ENCODE results near the gene MLPH. TPM values are rescaled to one million over a fixed set of nuclear protein-coding genes. Genes with fewer than 3 reads are reported as not detected.

Gene MLPH
- total RNA-seq, 1 donor from 2014 or later, result not detected

- H3K27ac Mint-ChIP-seq, result no peak overlapping the region
- no peaks in the 10 kb centered on the region for H3K36me3 Mint-ChIP-seq (ENCODE audit: low read depth)
- intact Hi-C loops (cut with micrococcal nuclease), result no loop called here
- no peaks in the 10 kb centered on the region for H3K9me3 Mint-ChIP-seq
- H3K27me3 Mint-ChIP-seq (ENCODE audit: insufficient read depth), result peaks cover 3% of the 10 kb centered on the region
- no peaks in the 10 kb centered on the region for H3K4me1 Mint-ChIP-seq (ENCODE audit: low read depth)
- no peak for DNase-seq (ENCODE audit: low spot score)
- H3K4me3 Mint-ChIP-seq, result no peak overlapping the region
These were observed 53.2 kb downstream of the MLPH start for GRCh38 chr2:237540223-237540775.

- no peaks in the 10 kb centered on the region for H3K36me3 Mint-ChIP-seq (ENCODE audit: low read depth)
- no peak overlapping the region for H3K4me3 Mint-ChIP-seq
- no peak for DNase-seq (ENCODE audit: low spot score)
- intact Hi-C loops (cut with micrococcal nuclease), result no loop called here
- no peaks in the 10 kb centered on the region for H3K4me1 Mint-ChIP-seq (ENCODE audit: low read depth)
- no peaks in the 10 kb centered on the region for H3K9me3 Mint-ChIP-seq
- no peaks in the 10 kb centered on the region for H3K27me3 Mint-ChIP-seq (ENCODE audit: insufficient read depth)
- no peak overlapping the region for H3K27ac Mint-ChIP-seq
These were observed 53.8 kb downstream of the MLPH start for GRCh38 chr2:237540823-237541222.

- H3K9me3 Mint-ChIP-seq, result no peaks in the 10 kb centered on the region
- intact Hi-C loops (cut with micrococcal nuclease), result no loop called here
- DNase-seq (ENCODE audit: low spot score), result no peak
- H3K27ac Mint-ChIP-seq, result no peak overlapping the region
- no peaks in the 10 kb centered on the region for H3K36me3 Mint-ChIP-seq (ENCODE audit: low read depth)
- H3K4me1 Mint-ChIP-seq (ENCODE audit: low read depth), result no peaks in the 10 kb centered on the region
- no peaks in the 10 kb centered on the region for H3K27me3 Mint-ChIP-seq (ENCODE audit: insufficient read depth)
- no peak overlapping the region for H3K4me3 Mint-ChIP-seq
These were observed 54.2 kb downstream of the MLPH start for GRCh38 chr2:237541243-237541642.

- Mint-ChIP-seq H3K4me3 (no peak overlapping the region), H3K36me3 (ENCODE audit: low read depth) (no peaks in the 10 kb centered on the region), H3K9me3 (no peaks in the 10 kb centered on the region), H3K27ac (no peak overlapping the region), H3K27me3 (ENCODE audit: insufficient read depth) (no peaks in the 10 kb centered on the region), H3K4me1 (ENCODE audit: low read depth) (no peaks in the 10 kb centered on the region)
- no peak for DNase-seq (ENCODE audit: low spot score)
- intact Hi-C loops (cut with micrococcal nuclease), result no loop called here
These were observed 55.1 kb downstream of the MLPH start for GRCh38 chr2:237542001-237542704.

- H3K9me3 Mint-ChIP-seq, result no peaks in the 10 kb centered on the region
- H3K36me3 Mint-ChIP-seq (ENCODE audit: low read depth), result no peaks in the 10 kb centered on the region
- DNase-seq (ENCODE audit: low spot score), result no peak
- H3K27ac Mint-ChIP-seq, result no peak overlapping the region
- no peak overlapping the region for H3K4me3 Mint-ChIP-seq
- H3K4me1 Mint-ChIP-seq (ENCODE audit: low read depth), result no peaks in the 10 kb centered on the region
- intact Hi-C loops (cut with micrococcal nuclease), result no loop called here
- H3K27me3 Mint-ChIP-seq (ENCODE audit: insufficient read depth), result no peaks in the 10 kb centered on the region
These were observed 59.2 kb downstream of the MLPH start for GRCh38 chr2:237546040-237546875.

- Mint-ChIP-seq H3K4me3 (no peak overlapping the region), H3K4me1 (ENCODE audit: low read depth) (no peaks in the 10 kb centered on the region), H3K9me3 (no peaks in the 10 kb centered on the region), H3K27me3 (ENCODE audit: insufficient read depth) (no peaks in the 10 kb centered on the region), H3K27ac (no peak overlapping the region), H3K36me3 (ENCODE audit: low read depth) (no peaks in the 10 kb centered on the region)
- DNase-seq (ENCODE audit: low spot score), result no peak
- intact Hi-C loops (cut with micrococcal nuclease), result no loop called here
These were observed 59.9 kb downstream of the MLPH start for GRCh38 chr2:237546876-237547395.

GRCh38 chr2:237547841-237548416 lies 60.9 kb downstream of the MLPH start:
- H3K27me3 Mint-ChIP-seq (ENCODE audit: insufficient read depth), result no peaks in the 10 kb centered on the region

GRCh38 chr2:237549216-237549615 lies 62.2 kb downstream of the MLPH start:
- H3K27ac Mint-ChIP-seq, result no peak overlapping the region
- intact Hi-C loops (cut with micrococcal nuclease), result no loop called here
- H3K27me3 Mint-ChIP-seq (ENCODE audit: insufficient read depth), result no peaks in the 10 kb centered on the region
- no peak overlapping the region for H3K4me3 Mint-ChIP-seq
- no peak for DNase-seq (ENCODE audit: low spot score)
- no peaks in the 10 kb centered on the region for H3K4me1 Mint-ChIP-seq (ENCODE audit: low read depth)
- H3K36me3 Mint-ChIP-seq (ENCODE audit: low read depth), result no peaks in the 10 kb centered on the region
- peaks cover 5% of the 10 kb centered on the region for H3K9me3 Mint-ChIP-seq

More at GRCh38 chr2:237547841-237548416, 60.9 kb downstream of the MLPH start:
- no peaks in the 10 kb centered on the region for H3K36me3 Mint-ChIP-seq (ENCODE audit: low read depth)
- no peak overlapping the region for H3K4me3 Mint-ChIP-seq
- no peak for DNase-seq (ENCODE audit: low spot score)
- H3K27ac Mint-ChIP-seq, result no peak overlapping the region
- H3K9me3 Mint-ChIP-seq, result no peaks in the 10 kb centered on the region
- no peaks in the 10 kb centered on the region for H3K4me1 Mint-ChIP-seq (ENCODE audit: low read depth)
- intact Hi-C loops (cut with micrococcal nuclease), result no loop called here

- Mint-ChIP-seq H3K9me3 (peaks cover 9% of the 10 kb centered on the region), H3K36me3 (ENCODE audit: low read depth) (no peaks in the 10 kb centered on the region), H3K4me1 (ENCODE audit: low read depth) (no peaks in the 10 kb centered on the region), H3K4me3 (no peak overlapping the region), H3K27me3 (ENCODE audit: insufficient read depth) (no peaks in the 10 kb centered on the region), H3K27ac (no peak overlapping the region)
- intact Hi-C loops (cut with micrococcal nuclease), result no loop called here
- no peak for DNase-seq (ENCODE audit: low spot score)
These were observed 62.8 kb downstream of the MLPH start for GRCh38 chr2:237549643-237550415.

GRCh38 chr2:237551071-237551574 lies 64.1 kb downstream of the MLPH start:
- H3K9me3 Mint-ChIP-seq, result peaks cover 16% of the 10 kb centered on the region
- no peak overlapping the region for H3K4me3 Mint-ChIP-seq
- H3K4me1 Mint-ChIP-seq (ENCODE audit: low read depth), result no peaks in the 10 kb centered on the region
- H3K27ac Mint-ChIP-seq, result no peak overlapping the region
- intact Hi-C loops (cut with micrococcal nuclease), result no loop called here
- DNase-seq (ENCODE audit: low spot score), result no peak
- H3K36me3 Mint-ChIP-seq (ENCODE audit: low read depth), result no peaks in the 10 kb centered on the region
- no peaks in the 10 kb centered on the region for H3K27me3 Mint-ChIP-seq (ENCODE audit: insufficient read depth)

GRCh38 chr2:237552908-237553307 lies 65.9 kb downstream of the MLPH start:
- peaks cover 10% of the 10 kb centered on the region for H3K4me1 Mint-ChIP-seq (ENCODE audit: low read depth)
- no peaks in the 10 kb centered on the region for H3K36me3 Mint-ChIP-seq (ENCODE audit: low read depth)
- no peak for DNase-seq (ENCODE audit: low spot score)
- H3K27ac Mint-ChIP-seq, result no peak overlapping the region
- no peak overlapping the region for H3K4me3 Mint-ChIP-seq
- H3K27me3 Mint-ChIP-seq (ENCODE audit: insufficient read depth), result peaks cover under 1% of the 10 kb centered on the region
- H3K9me3 Mint-ChIP-seq, result peaks cover 19% of the 10 kb centered on the region
- intact Hi-C loops (cut with micrococcal nuclease), result no loop called here

- Mint-ChIP-seq H3K36me3 (ENCODE audit: low read depth) (no peaks in the 10 kb centered on the region), H3K27ac (no peak overlapping the region)
- intact Hi-C loops (cut with micrococcal nuclease), result no loop called here
These were observed 66.9 kb downstream of the MLPH start for GRCh38 chr2:237553948-237554347.

More at GRCh38 chr2:237553948-237554347, 66.9 kb downstream of the MLPH start:
- DNase-seq (ENCODE audit: low spot score), result no peak
- H3K27me3 Mint-ChIP-seq (ENCODE audit: insufficient read depth), result peaks cover 2% of the 10 kb centered on the region
- peaks cover 19% of the 10 kb centered on the region for H3K9me3 Mint-ChIP-seq
- no peak overlapping the region for H3K4me3 Mint-ChIP-seq
- H3K4me1 Mint-ChIP-seq (ENCODE audit: low read depth), result peaks cover 12% of the 10 kb centered on the region

All from activated T-helper 1 cell treated with anti-CD3 and anti-CD28 coated beads, Interleukin-12 subunit alpha, Interleukin-12 subunit beta, Interleukin-2, Interleukin-4 antibody, amounts not matched to agents 30 ng/mL and 10 ng/mL and 1 ng/mL, durations not matched to agents 14 hours and 24 hours and 36 hours (primary cell).